SK-N-SH (cell line): ENCODE data around the gene DMBT1. TPM values are rescaled to one million over a fixed set of nuclear protein-coding genes. Genes with fewer than 3 reads are reported as not detected.

Experiments
- CTCF ChIA-PET: fragments of 300-600, 350-600 bp; formaldehyde crosslinking; extraction: SDS; loops from one replicate; lab custom pipeline; 2021; lab: Yijun Ruan, JAX
- POLR2A ChIA-PET: fragments of 350-600 bp; sonication (Branson Sonifier 250); formaldehyde crosslinking; extraction: SDS; loops from one replicate; lab custom pipeline; 2020; ENCODE audit warnings: antibody characterized with exemption, inconsistent platforms; lab: Yijun Ruan, JAX
- DNase-seq: peaks from one replicate; pipeline ENCODE4 v3.0.0; 2012
- H2AFZ ChIP-seq: fragments of 200-600 bp; sonication (generic); 2 replicates; pipeline ENCODE4 v1.8.1; 2016; ENCODE audit warnings: antibody characterized with exemption, mild to moderate bottlenecking, low read depth
- H3F3A ChIP-seq: fragments of 200-600 bp; sonication (generic); replicated peaks from 2 replicates; pipeline ENCODE3; 2016; ENCODE audit warnings: antibody characterized with exemption, mild to moderate bottlenecking; ENCODE audit not compliant: insufficient read depth
- H3K27ac ChIP-seq, 2 experiments: fragments of 200-500 bp in 1 of 2; fragments of 200-600 bp in 1 of 2; sonication (Bioruptor generic) in 1 of 2; sonication (generic), shearing (Covaris generic) in 1 of 2; 2 replicates each; pipeline versions ENCODE4 v1.5.1 to v1.6.1; 2014 to 2016; ENCODE audit warnings: low read depth in 2 of 2, inconsistent platforms in 1 of 2, low read length in 1 of 2, mild to moderate bottlenecking in 1 of 2, mixed read lengths in 1 of 2
- H3K27me3 ChIP-seq: fragments of 200-600 bp; sonication (generic), shearing (Covaris generic); 2 replicates; pipeline ENCODE4 v1.6.1; 2016; ENCODE audit warnings: mixed run types; ENCODE audit not compliant: insufficient read depth
- H3K36me3 ChIP-seq, 2 experiments: fragments of 200-500 bp in 1 of 2; fragments of 200-600 bp in 1 of 2; sonication (Bioruptor generic) in 1 of 2; sonication (generic) in 1 of 2; replicated peaks in 1 of 2; 2 replicates each; pipeline versions ENCODE3 to v1.5.1; 2014 to 2016; ENCODE audit warnings: low read length in 1 of 2, mild to moderate bottlenecking in 1 of 2; ENCODE audit not compliant: insufficient read depth in 2 of 2, control insufficient read depth in 1 of 2
- H3K4me1 ChIP-seq, 2 experiments: fragments of 200-500 bp in 1 of 2; fragments of 200-600 bp in 1 of 2; sonication (Bioruptor generic) in 1 of 2; sonication (generic), shearing (Covaris generic) in 1 of 2; 2 replicates each; pipeline versions ENCODE4 v1.5.1 to v1.6.1; 2014 to 2016; ENCODE audit warnings: low read depth in 1 of 2, low read length in 1 of 2, mixed run types in 1 of 2; ENCODE audit not compliant: insufficient read depth in 2 of 2, control insufficient read depth in 1 of 2
- H3K4me2 ChIP-seq: fragments of 200-600 bp; sonication (generic), shearing (Covaris generic); 2 replicates; pipeline ENCODE4 v1.6.1; 2017; ENCODE audit warnings: mixed run types
- H3K4me3 ChIP-seq, 2 experiments: fragments of 200-500 bp in 1 of 2; fragments of 200-600 bp in 1 of 2; sonication (Bioruptor generic) in 1 of 2; sonication (generic), shearing (Covaris generic) in 1 of 2; 2 replicates each; pipeline versions ENCODE4 v1.5.1 to v1.8.1; 2014 to 2016; ENCODE audit warnings: low read depth in 2 of 2, inconsistent platforms in 1 of 2, low read length in 1 of 2, mild to moderate bottlenecking in 1 of 2, mixed read lengths in 1 of 2, moderate library complexity in 1 of 2
- H3K79me2 ChIP-seq: fragments of 200-600 bp; sonication (generic); 2 replicates; pipeline ENCODE4 v1.8.1; 2017; ENCODE audit warnings: mild to moderate bottlenecking; ENCODE audit not compliant: insufficient read depth
- H3K9ac ChIP-seq: fragments of 200-600 bp; sonication (generic); 2 replicates; pipeline ENCODE4 v1.6.1; 2017; ENCODE audit warnings: mixed run types
- H3K9me2 ChIP-seq: fragments of 200-600 bp; sonication (generic); 2 replicates; pipeline ENCODE4 v1.6.1; 2017; ENCODE audit warnings: mixed run types
- H3K9me3 ChIP-seq: fragments of 200-600 bp; sonication (generic); 2 replicates; pipeline ENCODE4 v1.6.1; 2017; ENCODE audit warnings: mixed run types, mild to moderate bottlenecking, moderate library complexity
- H4K20me1 ChIP-seq: fragments of 200-600 bp; sonication (generic); 2 replicates; pipeline ENCODE4 v1.6.1; 2017; ENCODE audit warnings: mild to moderate bottlenecking, mixed run types; ENCODE audit not compliant: insufficient read depth
- CHD2 ChIP-seq: fragments of 150-350 bp; IDR thresholded peaks from 2 replicates; pipeline ENCODE4 v1.6.1; 2018; ENCODE audit warnings: low read length; ENCODE audit not compliant: partially characterized antibody
- FOSL2 ChIP-seq: IDR thresholded peaks from 2 replicates; pipeline ENCODE4 v1.4.0; 2012; ENCODE audit warnings: low read depth, mild to moderate bottlenecking, moderate library complexity, borderline replicate concordance
- FOXJ3 ChIP-seq: sonication (generic); formaldehyde crosslinking; IDR thresholded peaks from 2 replicates; pipeline ENCODE4 v1.5.1; 2020; ENCODE audit warnings: mild to moderate bottlenecking, missing genetic modification reagents
- NFIC ChIP-seq: IDR thresholded peaks from 2 replicates; pipeline ENCODE4 v1.4.0; 2012; ENCODE audit warnings: borderline replicate concordance
- RCOR1 ChIP-seq: fragments of 150-350 bp; IDR thresholded peaks from 2 replicates; pipeline ENCODE4 v1.6.1; 2017; ENCODE audit warnings: antibody characterized with exemption, low read length
- SIN3A ChIP-seq: IDR thresholded peaks from 2 replicates; pipeline ENCODE4 v1.6.1; 2012; ENCODE audit warnings: low read depth, mild to moderate bottlenecking, low read length, moderate library complexity, borderline replicate concordance
- TEAD4 ChIP-seq: IDR thresholded peaks from 2 replicates; pipeline ENCODE4 v1.4.0; 2012; ENCODE audit warnings: mild to moderate bottlenecking, borderline replicate concordance; ENCODE audit not compliant: insufficient read depth
- WGBS: methylation state at CpG from one replicate; pipeline ENCODE4 v1.1.6; 2017; ENCODE audit warnings: low lambda C conversion rate; 5-methylcytosine and 5-hydroxymethylcytosine counted together
- polyA plus RNA-seq, 3 experiments: library from polyadenylated mRNA; depleted of rRNA; stranded (reverse); fragments of >200 nt; gene quantifications; 2 replicates each; pipeline ENCODE4 v1.2.3, GENCODE V29; 2012
- TF ChIP-seq, protein P1 (sequence below): IDR thresholded peaks from 2 replicates; pipeline ENCODE4; 2012
- TF ChIP-seq, protein P2 (sequence below): IDR thresholded peaks from 2 replicates; pipeline ENCODE4 v1.4.0; 2012; ENCODE audit warnings: low read depth, borderline replicate concordance
- TF ChIP-seq, protein P3 (sequence below): fragments of 150-350 bp; IDR thresholded peaks from 2 replicates; pipeline ENCODE4 v1.6.1; 2016; ENCODE audit warnings: mild to moderate bottlenecking, low read depth, low read length
- TF ChIP-seq, protein P4 (sequence below): fragments of 200-600 bp; sonication (generic); IDR thresholded peaks from 2 replicates; pipeline ENCODE4 v1.6.1; 2017; ENCODE audit warnings: antibody characterized with exemption, mild to moderate bottlenecking, moderate library complexity
- TF ChIP-seq, protein P5 (sequence below): IDR thresholded peaks from 2 replicates; pipeline ENCODE4 v1.4.0; 2012; ENCODE audit warnings: low read depth, borderline replicate concordance

The DMBT1 gene
- polyA plus RNA-seq, 1 of the 3 experiments (the other 2 are of a cell fraction): not detected

DNA sequence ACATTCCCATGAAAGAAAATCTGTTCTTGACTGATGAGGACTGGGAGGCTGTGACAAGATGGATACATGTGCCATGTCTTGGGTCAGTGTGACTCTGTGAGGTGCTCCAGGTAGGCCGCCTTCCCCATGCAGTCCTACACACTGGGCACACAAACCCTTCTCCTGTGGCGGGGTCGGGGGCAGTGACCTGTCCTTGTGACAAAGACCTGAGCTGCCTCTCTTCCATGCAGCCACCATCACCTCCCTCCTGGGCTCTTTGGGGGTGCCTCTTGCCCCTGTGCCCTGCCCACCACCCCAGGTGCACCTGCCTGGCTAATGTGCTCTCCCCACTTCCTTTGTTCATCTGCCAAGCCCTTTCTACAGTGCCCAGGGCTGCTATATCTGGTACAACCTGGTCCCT lies 35.7 kb upstream of the DMBT1 start:
- CTCF ChIA-PET: interaction anchor here (0.9 kb wide), 1 partner anchor 10 kb away, joined by 3 read pairs; no protein-coding TSS in a partner anchor
- no peaks in the 10 kb centered on the region for H4K20me1 ChIP-seq
- peaks cover 0 to 8% of the 10 kb centered on the region in 2 experiments; a peak in 1 of 4 replicates for H3K4me1 ChIP-seq
- H3K9me3 ChIP-seq: no peaks in the 10 kb centered on the region
- H3K27ac ChIP-seq: no peak overlapping the region
- H3K36me3 ChIP-seq: no peaks in the 10 kb centered on the region
- H3F3A ChIP-seq: no peaks in the 10 kb centered on the region
- TF ChIP-seq CHD2 (no peak), NFIC (no peak), SIN3A (no peak), FOSL2 (no peak), TEAD4 (no peak), RCOR1 (no peak), FOXJ3 (CRISPR knock-in tag) (no peak)
- TF ChIP-seq, protein P1, sequence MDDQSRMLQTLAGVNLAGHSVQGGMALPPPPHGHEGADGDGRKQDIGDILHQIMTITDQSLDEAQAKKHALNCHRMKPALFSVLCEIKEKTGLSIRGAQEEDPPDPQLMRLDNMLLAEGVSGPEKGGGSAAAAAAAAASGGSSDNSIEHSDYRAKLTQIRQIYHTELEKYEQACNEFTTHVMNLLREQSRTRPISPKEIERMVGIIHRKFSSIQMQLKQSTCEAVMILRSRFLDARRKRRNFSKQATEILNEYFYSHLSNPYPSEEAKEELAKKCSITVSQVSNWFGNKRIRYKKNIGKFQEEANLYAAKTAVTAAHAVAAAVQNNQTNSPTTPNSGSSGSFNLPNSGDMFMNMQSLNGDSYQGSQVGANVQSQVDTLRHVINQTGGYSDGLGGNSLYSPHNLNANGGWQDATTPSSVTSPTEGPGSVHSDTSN: no peak
- TF ChIP-seq, protein P2, sequence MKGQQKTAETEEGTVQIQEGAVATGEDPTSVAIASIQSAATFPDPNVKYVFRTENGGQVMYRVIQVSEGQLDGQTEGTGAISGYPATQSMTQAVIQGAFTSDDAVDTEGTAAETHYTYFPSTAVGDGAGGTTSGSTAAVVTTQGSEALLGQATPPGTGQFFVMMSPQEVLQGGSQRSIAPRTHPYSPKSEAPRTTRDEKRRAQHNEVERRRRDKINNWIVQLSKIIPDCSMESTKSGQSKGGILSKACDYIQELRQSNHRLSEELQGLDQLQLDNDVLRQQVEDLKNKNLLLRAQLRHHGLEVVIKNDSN: no peak
- TF ChIP-seq, protein P3, sequence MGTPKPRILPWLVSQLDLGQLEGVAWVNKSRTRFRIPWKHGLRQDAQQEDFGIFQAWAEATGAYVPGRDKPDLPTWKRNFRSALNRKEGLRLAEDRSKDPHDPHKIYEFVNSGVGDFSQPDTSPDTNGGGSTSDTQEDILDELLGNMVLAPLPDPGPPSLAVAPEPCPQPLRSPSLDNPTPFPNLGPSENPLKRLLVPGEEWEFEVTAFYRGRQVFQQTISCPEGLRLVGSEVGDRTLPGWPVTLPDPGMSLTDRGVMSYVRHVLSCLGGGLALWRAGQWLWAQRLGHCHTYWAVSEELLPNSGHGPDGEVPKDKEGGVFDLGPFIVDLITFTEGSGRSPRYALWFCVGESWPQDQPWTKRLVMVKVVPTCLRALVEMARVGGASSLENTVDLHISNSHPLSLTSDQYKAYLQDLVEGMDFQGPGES: no peak
- TF ChIP-seq, protein P4, sequence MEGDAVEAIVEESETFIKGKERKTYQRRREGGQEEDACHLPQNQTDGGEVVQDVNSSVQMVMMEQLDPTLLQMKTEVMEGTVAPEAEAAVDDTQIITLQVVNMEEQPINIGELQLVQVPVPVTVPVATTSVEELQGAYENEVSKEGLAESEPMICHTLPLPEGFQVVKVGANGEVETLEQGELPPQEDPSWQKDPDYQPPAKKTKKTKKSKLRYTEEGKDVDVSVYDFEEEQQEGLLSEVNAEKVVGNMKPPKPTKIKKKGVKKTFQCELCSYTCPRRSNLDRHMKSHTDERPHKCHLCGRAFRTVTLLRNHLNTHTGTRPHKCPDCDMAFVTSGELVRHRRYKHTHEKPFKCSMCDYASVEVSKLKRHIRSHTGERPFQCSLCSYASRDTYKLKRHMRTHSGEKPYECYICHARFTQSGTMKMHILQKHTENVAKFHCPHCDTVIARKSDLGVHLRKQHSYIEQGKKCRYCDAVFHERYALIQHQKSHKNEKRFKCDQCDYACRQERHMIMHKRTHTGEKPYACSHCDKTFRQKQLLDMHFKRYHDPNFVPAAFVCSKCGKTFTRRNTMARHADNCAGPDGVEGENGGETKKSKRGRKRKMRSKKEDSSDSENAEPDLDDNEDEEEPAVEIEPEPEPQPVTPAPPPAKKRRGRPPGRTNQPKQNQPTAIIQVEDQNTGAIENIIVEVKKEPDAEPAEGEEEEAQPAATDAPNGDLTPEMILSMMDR: no peak
- TF ChIP-seq, protein P5, sequence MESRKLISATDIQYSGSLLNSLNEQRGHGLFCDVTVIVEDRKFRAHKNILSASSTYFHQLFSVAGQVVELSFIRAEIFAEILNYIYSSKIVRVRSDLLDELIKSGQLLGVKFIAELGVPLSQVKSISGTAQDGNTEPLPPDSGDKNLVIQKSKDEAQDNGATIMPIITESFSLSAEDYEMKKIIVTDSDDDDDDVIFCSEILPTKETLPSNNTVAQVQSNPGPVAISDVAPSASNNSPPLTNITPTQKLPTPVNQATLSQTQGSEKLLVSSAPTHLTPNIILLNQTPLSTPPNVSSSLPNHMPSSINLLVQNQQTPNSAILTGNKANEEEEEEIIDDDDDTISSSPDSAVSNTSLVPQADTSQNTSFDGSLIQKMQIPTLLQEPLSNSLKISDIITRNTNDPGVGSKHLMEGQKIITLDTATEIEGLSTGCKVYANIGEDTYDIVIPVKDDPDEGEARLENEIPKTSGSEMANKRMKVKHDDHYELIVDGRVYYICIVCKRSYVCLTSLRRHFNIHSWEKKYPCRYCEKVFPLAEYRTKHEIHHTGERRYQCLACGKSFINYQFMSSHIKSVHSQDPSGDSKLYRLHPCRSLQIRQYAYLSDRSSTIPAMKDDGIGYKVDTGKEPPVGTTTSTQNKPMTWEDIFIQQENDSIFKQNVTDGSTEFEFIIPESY: no peak
- WGBS: 100% methylated on average over 2 of the region's 3 CpGs
- no peaks in the 10 kb centered on the region for H3K79me2 ChIP-seq
- no peak overlapping the region for H2AFZ ChIP-seq
- no peak for DNase-seq
- POLR2A ChIA-PET: no interaction called here
- no peak overlapping the region for H3K4me2 ChIP-seq
- H3K9me2 ChIP-seq: no peaks in the 10 kb centered on the region
- no peak overlapping the region for H3K4me3 ChIP-seq
- H3K9ac ChIP-seq: no peak overlapping the region
- H3K27me3 ChIP-seq: no peaks in the 10 kb centered on the region
